ENCODE measurements around the gene SLC4A8. TPM values are rescaled to one million over a fixed set of nuclear protein-coding genes. Genes with fewer than 3 reads are reported as not detected.

SLC4A8 gene
- total RNA-seq, 3 donors from 2014 or later (not counting 1 experiment from before 2014, with no cell fraction given) = 9.8 to 19.2 (median 13.6) TPM

- no peak for DNase-seq
- peaks cover 0 to 9% of the 10 kb centered on the region in 2 donors for H3K4me1 Mint-ChIP-seq
- H3K4me3 Mint-ChIP-seq = no peak overlapping the region
- H3K36me3 Mint-ChIP-seq = no peaks in the 10 kb centered on the region
- no peaks in the 10 kb centered on the region for H3K9me3 Mint-ChIP-seq
- WGBS (ENCODE audit: insufficient coverage) = 79% methylated on average over 3 of the region's 3 CpGs
- H3K27me3 ChIP-seq (ENCODE audit: control insufficient read depth, insufficient read depth, low read length) = no peaks in the 10 kb centered on the region
- TF ChIP-seq CTCF (IDR thresholded peaks at IDR 0.05) = no peak
- no peak for ATAC-seq
- no peak overlapping the region for H3K27ac ChIP-seq (ENCODE audit: low read length)
- H3K27me3 Mint-ChIP-seq (ENCODE audit: low read depth in 2 of 2) = peaks cover 8 to 12% of the 10 kb centered on the region in 2 donors
- intact Hi-C loops (cut with micrococcal nuclease) = no loop called here
- no peak overlapping the region for H3K4me3 ChIP-seq (ENCODE audit: low read length)
- no peaks in the 10 kb centered on the region for H3K9me3 ChIP-seq (ENCODE audit: control insufficient read depth, insufficient read depth, low read length)
- H3K36me3 ChIP-seq (ENCODE audit: control insufficient read depth, insufficient read depth, low read length) = no peaks in the 10 kb centered on the region
- H3K27ac Mint-ChIP-seq = no peak overlapping the region
- peaks cover 4% of the 10 kb centered on the region for H3K4me1 ChIP-seq (ENCODE audit: control insufficient read depth, insufficient read depth, low read length)
These were observed 103.3 kb downstream of the SLC4A8 start for GRCh38 chr12:51527966-51528365.

GRCh38 chr12:51528852-51529650 lies 104.4 kb downstream of the SLC4A8 start:
- no peak for TF ChIP-seq CTCF (IDR thresholded peaks at IDR 0.05)
- intact Hi-C loops (cut with micrococcal nuclease) = no loop called here

DNA sequence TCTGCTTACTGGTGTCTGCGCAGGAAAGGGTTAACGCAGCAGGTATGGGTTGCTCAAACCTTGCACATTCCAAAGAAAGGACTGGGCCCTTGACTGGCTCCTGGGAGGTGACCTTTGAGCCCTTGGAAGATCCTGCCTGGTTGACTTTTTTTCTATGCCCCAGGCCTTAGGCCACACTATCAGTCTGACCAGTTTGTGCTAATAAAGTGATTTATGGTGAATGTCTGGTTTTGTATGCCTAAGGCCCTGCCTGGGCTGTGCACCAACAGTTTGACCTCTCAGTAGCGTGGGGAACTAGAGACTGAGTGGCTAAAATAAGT lies 105.0 kb downstream of the SLC4A8 start:
- TF ChIP-seq CTCF (IDR thresholded peaks at IDR 0.05) = no peak

More at GRCh38 chr12:51528852-51529650, 104.4 kb downstream of the SLC4A8 start:
- Mint-ChIP-seq H3K27me3 (ENCODE audit: low read depth in 2 of 2) (peaks cover 10 to 18% of the 10 kb centered on the region in 2 donors), H3K27ac (no peak overlapping the region), H3K4me1 (peaks cover 0 to 9% of the 10 kb centered on the region in 2 donors), H3K4me3 (no peak overlapping the region), H3K36me3 (no peaks in the 10 kb centered on the region), H3K9me3 (no peaks in the 10 kb centered on the region)
- no peaks in the 10 kb centered on the region for H3K27me3 ChIP-seq (ENCODE audit: control insufficient read depth, insufficient read depth, low read length)
- ATAC-seq = no peak
- H3K4me3 ChIP-seq (ENCODE audit: low read length) = no peak overlapping the region
- peaks cover 4% of the 10 kb centered on the region for H3K4me1 ChIP-seq (ENCODE audit: control insufficient read depth, insufficient read depth, low read length)
- no peak overlapping the region for H3K27ac ChIP-seq (ENCODE audit: low read length)
- H3K9me3 ChIP-seq (ENCODE audit: control insufficient read depth, insufficient read depth, low read length) = no peaks in the 10 kb centered on the region
- H3K36me3 ChIP-seq (ENCODE audit: control insufficient read depth, insufficient read depth, low read length) = no peaks in the 10 kb centered on the region
- 88% methylated on average over 6 of the region's 6 CpGs for WGBS (ENCODE audit: insufficient coverage)
- DNase-seq = no peak

More for the DNA sequence above, 105.0 kb downstream of the SLC4A8 start:
- intact Hi-C loops (cut with micrococcal nuclease) = no loop called here
- Histone ChIP-seq H3K36me3 (ENCODE audit: control insufficient read depth, insufficient read depth, low read length) (no peaks in the 10 kb centered on the region), H3K4me1 (ENCODE audit: control insufficient read depth, insufficient read depth, low read length) (peaks cover 4% of the 10 kb centered on the region), H3K27ac (ENCODE audit: low read length) (no peak overlapping the region), H3K4me3 (ENCODE audit: low read length) (no peak overlapping the region), H3K9me3 (ENCODE audit: control insufficient read depth, insufficient read depth, low read length) (no peaks in the 10 kb centered on the region), H3K27me3 (ENCODE audit: control insufficient read depth, insufficient read depth, low read length) (no peaks in the 10 kb centered on the region)
- Mint-ChIP-seq H3K4me3 (no peak overlapping the region), H3K27ac (no peak overlapping the region), H3K36me3 (no peaks in the 10 kb centered on the region), H3K9me3 (no peaks in the 10 kb centered on the region), H3K27me3 (ENCODE audit: low read depth in 2 of 2) (peaks cover 13 to 24% of the 10 kb centered on the region in 2 donors), H3K4me1 (peaks cover 0 to 9% of the 10 kb centered on the region in 2 donors)
- ATAC-seq (no peak), DNase-seq (no peak)
- WGBS (ENCODE audit: insufficient coverage) = 89% methylated on average over 3 of the region's 3 CpGs

Data from natural killer cell (primary cell).